Osteoblast (primary cell): ENCODE measurements around the gene C12orf75. TPM values are rescaled to one million over a fixed set of nuclear protein-coding genes. Genes with fewer than 3 reads are reported as not detected.

ENCODE experiments used
- DNase-seq: peaks from one replicate; pipeline ENCODE4 v3.0.0; 2011; ENCODE audit warnings: low spot score, mixed read lengths; ENCODE audit not compliant: insufficient read length; ENCODE audit errors: missing footprints
- H2AFZ ChIP-seq: 2 replicates; pipeline ENCODE4 v1.6.0; 2011; ENCODE audit warnings: mild to moderate bottlenecking, low read length
- H3K27ac ChIP-seq: 2 replicates; pipeline ENCODE4 v1.5.1; 2011; ENCODE audit warnings: mild to moderate bottlenecking, low read depth, low read length, moderate library complexity
- H3K27me3 ChIP-seq: 2 replicates; pipeline ENCODE4 v1.6.0; 2012; ENCODE audit warnings: mild to moderate bottlenecking, control low read depth, inconsistent platforms, low read length, moderate library complexity; ENCODE audit not compliant: insufficient read depth
- H3K36me3 ChIP-seq: 2 replicates; pipeline ENCODE4 v1.5.1; 2011; ENCODE audit warnings: mild to moderate bottlenecking, low read length, control low read depth, moderate library complexity; ENCODE audit not compliant: insufficient read depth
- H3K4me1 ChIP-seq: 2 replicates; pipeline ENCODE4 v1.5.1; 2011; ENCODE audit warnings: mild to moderate bottlenecking, low read length, control low read depth, moderate library complexity; ENCODE audit not compliant: insufficient read depth
- H3K4me2 ChIP-seq: 2 replicates; pipeline ENCODE4 v1.6.0; 2011; ENCODE audit warnings: mild to moderate bottlenecking, low read length; ENCODE audit not compliant: insufficient read depth
- H3K4me3 ChIP-seq: fragments of 200-600 bp; sonication (generic); 3 replicates; pipeline ENCODE4 v1.5.1; 2012; ENCODE audit warnings: mild to moderate bottlenecking, low read length, inconsistent platforms; ENCODE audit not compliant: insufficient read depth
- H3K79me2 ChIP-seq: 2 replicates; pipeline ENCODE4 v1.6.0; 2012; ENCODE audit warnings: mild to moderate bottlenecking, low read length, control low read depth, inconsistent platforms; ENCODE audit not compliant: insufficient read depth
- H3K9me3 ChIP-seq: 2 replicates; pipeline ENCODE4 v1.5.1; 2011; ENCODE audit warnings: low read depth, low read length, control low read depth
- H4K20me1 ChIP-seq: 2 replicates; pipeline ENCODE4 v1.6.0; 2012; ENCODE audit warnings: mild to moderate bottlenecking, low read length, control low read depth; ENCODE audit not compliant: insufficient read depth
- CTCF ChIP-seq: IDR thresholded peaks from 2 replicates; pipeline ENCODE4 v1.5.1; 2011; ENCODE audit warnings: mild to moderate bottlenecking, low read depth, low read length, moderate library complexity; ENCODE audit errors: extremely low read depth
- total RNA-seq: library from RNA; depleted of rRNA; stranded (reverse); fragments of >200 nt; gene quantifications from 2 replicates; pipeline ENCODE4 v1.2.3, GENCODE V29; 2012

C12orf75 gene
- total RNA-seq, 1 donor, result 48.5 TPM

- H2AFZ ChIP-seq, result no peak overlapping the region
- peaks cover 5% of the 10 kb centered on the region for H3K36me3 ChIP-seq
- DNase-seq, result no peak
- H4K20me1 ChIP-seq, result peaks cover 3% of the 10 kb centered on the region
- H3K4me3 ChIP-seq, result no peak overlapping the region
- peaks cover 96% of the 10 kb centered on the region for H3K79me2 ChIP-seq
- H3K4me2 ChIP-seq, result no peak overlapping the region
- no peaks in the 10 kb centered on the region for H3K27me3 ChIP-seq
- H3K9me3 ChIP-seq, result no peaks in the 10 kb centered on the region
- H3K4me1 ChIP-seq, result peaks cover 6% of the 10 kb centered on the region
- no peak for TF ChIP-seq CTCF
- H3K27ac ChIP-seq, result no peak overlapping the region
These were observed 13.3 kb downstream of the C12orf75 start for GRCh38 chr12:105343836-105344235.

GRCh38 chr12:105347499-105347898, 17.0 kb downstream of the C12orf75 start:
- H3K4me2 ChIP-seq, result no peak overlapping the region
- no peaks in the 10 kb centered on the region for H3K36me3 ChIP-seq
- no peaks in the 10 kb centered on the region for H3K9me3 ChIP-seq
- no peak overlapping the region for H3K4me3 ChIP-seq
- no peak for DNase-seq
- peaks cover 5% of the 10 kb centered on the region for H4K20me1 ChIP-seq
- peaks cover 88% of the 10 kb centered on the region for H3K79me2 ChIP-seq
- H2AFZ ChIP-seq, result no peak overlapping the region
- H3K27ac ChIP-seq, result no peak overlapping the region
- TF ChIP-seq CTCF, result no peak
- peaks cover 15% of the 10 kb centered on the region for H3K4me1 ChIP-seq
- H3K27me3 ChIP-seq, result no peaks in the 10 kb centered on the region

- H4K20me1 ChIP-seq, result peaks cover 5% of the 10 kb centered on the region
- no peak overlapping the region for H3K4me2 ChIP-seq
- H3K4me1 ChIP-seq, result peaks cover 20% of the 10 kb centered on the region
- H3K36me3 ChIP-seq, result peaks cover under 1% of the 10 kb centered on the region
- no peak overlapping the region for H3K4me3 ChIP-seq
- no peaks in the 10 kb centered on the region for H3K27me3 ChIP-seq
- H3K79me2 ChIP-seq, result peaks cover 88% of the 10 kb centered on the region
- H2AFZ ChIP-seq, result no peak overlapping the region
- no peak overlapping the region for H3K27ac ChIP-seq
- no peaks in the 10 kb centered on the region for H3K9me3 ChIP-seq
- no peak for DNase-seq
- no peak for TF ChIP-seq CTCF
These were observed 17.7 kb downstream of the C12orf75 start for GRCh38 chr12:105348142-105348541.

GRCh38 chr12:105348561-105348960, 18.1 kb downstream of the C12orf75 start:
- peaks cover 20% of the 10 kb centered on the region for H3K4me1 ChIP-seq
- TF ChIP-seq CTCF, result no peak
- peaks cover 3% of the 10 kb centered on the region for H3K36me3 ChIP-seq
- no peaks in the 10 kb centered on the region for H3K9me3 ChIP-seq
- no peak for DNase-seq
- no peak overlapping the region for H3K4me2 ChIP-seq
- H2AFZ ChIP-seq, result no peak overlapping the region
- H3K4me3 ChIP-seq, result no peak overlapping the region
- H3K27ac ChIP-seq, result no peak overlapping the region
- no peaks in the 10 kb centered on the region for H3K27me3 ChIP-seq
- peaks cover 5% of the 10 kb centered on the region for H4K20me1 ChIP-seq
- H3K79me2 ChIP-seq, result peaks cover 87% of the 10 kb centered on the region
